Stimulated activated CD4-positive, alpha-beta T cell treated with anti-CD3 and anti-CD28 coated beads, Interleukin-2, amount 100 ng/mL, for 4 hours (primary cell): ENCODE measurements around the gene KCNN4.
A peak's percentile ranks its signal among the peaks of the same experiment; 100 is the strongest.
"Not testable (repeated sequence)": the region's sequence is repeated elsewhere in the genome, so short reads cannot be mapped to it uniquely, and the experiment has no call there.

Experiments used
- DNase-seq: peaks from one replicate; pipeline ENCODE4 v3.0.0-alpha.2; 2020; ENCODE audit warnings: low read depth

Gene KCNN4

DNA sequence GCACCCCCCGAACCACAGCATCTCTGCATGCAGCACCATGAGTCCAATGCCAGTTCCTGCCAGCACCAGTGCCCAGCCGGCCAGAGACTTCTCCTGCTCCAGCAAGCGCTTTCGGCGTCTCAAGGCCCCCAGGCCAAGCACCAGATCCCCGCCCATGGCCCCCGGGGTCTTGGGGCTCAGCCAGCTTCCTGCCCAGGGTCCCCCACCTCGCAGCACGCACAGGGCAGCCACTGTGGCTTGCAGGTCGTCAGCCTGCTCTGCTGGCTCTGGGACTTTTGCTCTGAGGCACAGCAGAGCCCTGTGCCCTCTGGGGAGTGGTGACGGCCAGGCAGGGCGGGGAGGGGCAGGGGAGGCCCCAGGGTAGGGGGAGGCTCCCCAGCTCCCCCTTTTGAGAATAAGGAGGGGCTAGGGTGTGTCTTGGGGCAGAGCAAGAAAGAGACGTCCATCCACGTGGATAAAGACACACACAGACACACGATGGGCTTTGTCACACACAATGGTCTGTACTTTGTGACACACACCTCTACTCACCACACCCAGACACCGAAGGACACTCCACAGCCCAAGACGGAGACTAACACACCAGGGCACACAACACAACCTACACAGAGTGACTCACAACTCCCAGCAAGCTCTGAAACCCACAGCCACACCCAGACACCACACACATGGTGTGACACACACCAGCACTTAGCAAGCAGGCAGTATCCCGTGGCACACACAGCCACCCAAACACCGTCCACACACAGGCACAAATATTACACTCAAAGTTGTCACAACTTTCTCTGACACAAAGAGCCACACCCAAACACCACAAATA is at the start of gene KCNN4:
Gene KCNN4 (minus strand): TSS at position 268 of the 820 bp plus-strand sequence. CDS start 112 bp downstream, at position 156.
- DNase-seq, result peak; percentile 65

DNA sequence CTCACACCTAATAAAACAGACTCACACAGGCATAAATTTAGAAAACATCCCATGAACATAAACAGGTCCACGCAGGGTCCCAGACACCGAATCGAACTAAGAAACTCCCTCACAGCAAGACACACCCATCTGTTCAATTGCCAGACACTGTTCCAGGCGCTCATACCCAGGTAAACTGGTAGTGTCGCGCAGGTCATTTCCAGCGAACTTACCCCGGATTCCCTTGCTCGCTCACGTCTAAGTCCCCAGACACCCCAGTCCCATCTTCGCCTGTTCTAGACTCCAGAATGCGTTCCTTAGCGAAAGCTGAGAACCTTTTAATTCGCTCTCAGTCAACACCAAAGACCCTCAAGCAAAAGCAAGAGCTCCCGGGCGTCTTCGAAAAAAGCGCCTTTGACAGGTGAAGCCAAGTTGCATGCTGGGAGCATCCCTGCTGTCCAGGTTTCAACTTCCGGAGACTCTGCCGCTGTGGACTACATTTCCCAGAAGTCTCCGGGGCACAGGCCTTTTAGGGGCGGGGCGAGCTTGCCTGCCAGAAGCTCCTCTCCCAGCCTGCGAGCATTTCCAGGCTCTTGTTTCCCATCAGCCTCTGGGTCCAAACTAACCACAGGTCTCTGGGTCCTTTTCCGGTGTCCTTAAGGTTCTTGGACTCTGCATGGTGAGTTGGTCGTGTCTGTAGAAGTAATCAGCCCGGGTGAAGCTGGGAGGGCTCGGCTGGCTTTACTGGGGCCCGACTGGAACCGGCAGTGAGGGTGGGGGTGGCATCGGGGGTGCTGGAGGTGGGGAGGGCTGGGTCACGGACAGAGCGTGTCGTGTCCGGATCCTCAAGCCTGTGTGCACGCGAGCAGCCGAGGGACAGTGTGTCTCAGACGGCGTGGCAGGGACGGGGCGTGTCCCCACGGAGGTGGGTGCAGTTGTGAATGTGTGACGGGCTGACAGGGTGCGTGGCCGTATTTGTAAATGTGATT is 46.3 kb upstream of the KCNN4 start, which contains the start of gene ZNF283:
Gene ZNF283 (plus strand): TSS at position 535 of the 968 bp plus-strand sequence. CDS start 6,184 bp downstream, outside the sequence.
- DNase-seq, result peak; percentile 81

DNA sequence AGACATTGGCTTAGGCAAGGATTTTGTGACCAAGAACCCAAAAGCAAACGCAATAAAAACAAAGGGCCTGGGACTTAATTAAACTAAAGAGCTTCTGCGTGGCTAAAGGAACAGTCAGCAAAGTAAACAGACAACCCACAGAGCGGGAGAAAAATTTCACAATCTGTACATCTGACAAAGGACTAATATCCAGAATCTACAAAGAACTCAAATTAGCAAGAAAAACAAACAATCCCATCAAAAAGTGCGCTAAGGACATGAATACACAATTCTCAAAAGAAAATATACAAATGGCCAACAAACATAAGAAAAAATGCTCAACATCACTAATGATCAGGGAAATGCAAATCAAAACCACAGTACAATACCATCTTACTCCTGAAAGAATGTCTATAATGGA is 43.8 kb upstream of the KCNN4 start:
- DNase-seq, result not testable (repeated sequence)

DNA sequence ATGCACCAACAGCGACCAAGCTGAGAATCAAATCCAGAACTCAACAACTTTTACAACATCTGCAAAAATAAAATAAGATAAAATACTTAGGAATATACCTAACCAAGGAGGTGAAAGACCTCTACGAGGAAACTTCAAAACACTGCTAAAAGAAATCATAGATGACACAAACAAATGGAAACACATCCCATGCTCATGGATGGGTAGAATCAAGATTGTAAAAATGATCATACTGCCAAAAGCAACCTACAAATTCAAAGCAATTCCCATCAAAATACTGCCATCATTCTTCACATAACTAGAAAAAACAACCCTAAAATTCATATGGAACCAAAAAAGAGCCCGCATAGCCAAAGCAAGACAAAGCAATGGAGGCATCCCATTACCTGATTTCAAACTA is 43.1 kb upstream of the KCNN4 start:
- not testable (repeated sequence) for DNase-seq

DNA sequence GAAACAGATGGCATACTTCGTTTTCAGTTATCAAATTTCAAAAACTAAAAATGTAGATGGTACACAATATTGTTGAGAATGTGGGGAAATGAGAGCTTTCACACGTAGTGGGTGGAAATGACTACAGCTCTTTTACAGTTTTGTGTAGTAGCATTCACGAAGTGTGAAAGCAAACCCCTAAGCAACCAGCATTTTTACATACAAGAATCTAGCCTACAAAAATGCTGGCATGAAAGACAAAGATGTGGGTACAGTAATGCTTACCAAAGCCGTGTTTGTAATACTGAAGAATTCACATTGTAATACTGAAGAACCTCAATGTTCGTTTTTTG is 40.1 kb upstream of the KCNN4 start:
- DNase-seq, result no peak

DNA sequence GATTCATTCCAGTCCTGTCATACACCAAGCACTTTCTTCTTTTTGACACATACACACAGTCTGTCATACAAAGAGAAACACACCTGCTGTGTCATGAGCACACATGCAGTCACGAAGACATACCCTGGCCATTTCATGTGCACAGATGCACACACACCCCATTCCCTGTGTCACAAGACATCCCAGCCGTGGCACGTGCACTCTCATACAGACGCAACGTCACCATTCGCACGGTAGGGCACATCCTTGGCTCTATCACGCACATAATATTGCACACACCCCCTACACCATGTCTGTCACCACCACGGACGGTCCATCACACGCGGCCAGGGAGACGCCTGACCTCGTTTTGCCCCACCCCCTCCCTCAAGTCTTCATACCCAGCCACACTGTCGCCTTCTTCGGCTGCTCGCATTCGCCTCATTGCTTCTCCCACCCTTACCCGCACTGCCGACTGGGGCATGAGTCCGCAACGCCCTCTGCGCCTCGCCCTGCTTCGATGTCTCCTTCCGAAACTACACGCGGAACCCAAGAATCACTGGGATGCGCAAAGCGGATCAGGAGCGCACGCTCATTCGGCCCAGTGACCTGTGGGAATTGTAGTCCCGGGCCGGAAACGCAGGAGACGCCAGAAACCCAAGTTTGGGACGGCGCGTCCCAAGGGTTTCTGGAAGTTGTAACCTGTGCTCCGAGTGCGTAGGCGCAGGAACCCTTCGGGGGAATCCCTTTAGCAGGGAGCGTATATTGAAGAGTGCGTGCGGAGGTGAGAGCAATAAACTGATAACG is 39.5 kb upstream of the KCNN4 start:
- peak; percentile 24 for DNase-seq

DNA sequence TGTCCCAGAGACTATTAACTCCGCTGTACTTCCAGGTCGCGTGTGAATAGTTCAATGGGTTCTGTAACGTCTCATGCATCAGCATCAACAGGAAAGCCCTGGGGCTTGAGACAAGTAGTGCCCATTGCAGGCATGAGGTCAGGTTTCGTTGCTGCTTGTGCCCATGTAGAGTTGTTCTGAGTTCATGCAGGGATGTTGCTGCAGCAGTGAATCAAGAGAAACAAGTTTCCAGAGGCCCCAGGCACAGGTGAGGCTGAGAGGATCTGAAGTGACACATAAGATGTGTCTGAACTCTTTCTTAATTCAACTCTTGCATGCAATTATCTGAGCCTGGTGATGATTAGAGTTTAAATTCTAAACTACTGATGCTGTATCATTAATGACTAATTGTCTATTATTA is 37.7 kb upstream of the KCNN4 start:
- no peak for DNase-seq

DNA sequence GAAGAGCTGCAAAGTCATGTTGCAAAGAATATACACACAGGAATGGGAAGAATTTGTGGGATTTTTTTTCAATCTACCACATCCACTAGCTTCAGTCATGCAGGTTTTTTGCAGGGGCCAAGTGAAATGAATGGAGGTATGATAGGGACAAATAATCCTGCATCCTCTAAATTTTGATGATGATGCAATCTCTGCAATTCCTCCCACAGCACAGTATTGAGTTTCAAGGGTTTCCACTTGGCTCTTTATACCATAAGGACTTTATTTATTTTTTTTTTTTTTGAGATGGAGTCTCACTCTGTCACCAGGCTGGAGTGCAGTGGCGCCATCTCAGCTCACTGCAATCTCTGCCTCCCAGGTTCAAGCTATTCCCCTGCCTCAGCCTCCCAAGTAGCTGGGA is 36.7 kb upstream of the KCNN4 start:
- DNase-seq, result not testable (repeated sequence)

DNA sequence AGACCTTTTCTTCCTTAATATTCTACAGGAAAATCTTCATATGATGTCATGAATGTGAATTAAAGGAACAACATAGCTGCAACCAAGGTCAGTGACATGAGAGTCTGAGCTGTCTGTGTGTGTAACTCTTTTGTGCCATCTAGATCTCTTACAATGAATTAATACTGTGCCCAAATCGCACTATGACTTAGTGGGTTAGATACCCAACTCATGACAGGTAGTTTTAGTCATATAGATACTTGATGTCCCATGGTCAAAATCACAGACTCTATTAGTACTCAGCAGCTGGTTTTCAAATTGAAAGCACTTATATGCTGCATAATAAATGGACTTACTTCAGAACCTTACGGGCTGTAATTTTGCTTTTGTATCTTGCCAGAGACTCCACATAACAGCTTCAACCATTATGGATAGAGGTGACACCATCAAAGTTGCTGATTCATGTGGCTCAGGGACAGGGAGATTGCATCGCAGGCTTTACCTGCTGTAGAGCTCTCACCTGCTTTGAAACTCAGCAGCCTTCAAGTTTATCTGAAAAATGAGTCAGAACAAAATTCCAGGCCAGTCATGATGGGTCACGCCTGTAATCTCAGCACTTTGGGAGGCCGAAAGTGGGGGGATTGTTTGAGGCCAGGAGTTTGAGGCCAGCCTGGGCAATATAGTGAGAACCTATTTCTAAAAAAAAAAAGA is 34.0 kb upstream of the KCNN4 start:
- DNase-seq, result no peak

DNA sequence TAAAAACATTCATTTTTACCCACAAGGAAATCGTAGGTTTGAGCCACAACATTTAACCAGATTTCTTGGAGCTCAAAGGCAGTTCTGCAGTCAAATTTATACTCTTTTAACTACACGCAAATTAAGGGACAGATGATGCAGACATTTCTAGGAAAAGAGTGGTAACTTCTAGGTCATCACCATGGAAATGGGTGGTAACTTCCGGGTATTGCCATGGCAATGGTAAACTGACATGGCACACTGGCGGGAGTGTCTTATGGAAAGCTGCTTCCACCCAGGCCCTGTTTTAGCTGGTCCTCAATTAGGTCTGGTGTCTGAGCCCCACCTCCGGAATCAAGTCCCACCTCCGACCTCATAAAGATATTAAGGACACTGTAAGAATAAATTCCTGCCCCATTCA is 31.9 kb upstream of the KCNN4 start:
- no peak for DNase-seq

DNA sequence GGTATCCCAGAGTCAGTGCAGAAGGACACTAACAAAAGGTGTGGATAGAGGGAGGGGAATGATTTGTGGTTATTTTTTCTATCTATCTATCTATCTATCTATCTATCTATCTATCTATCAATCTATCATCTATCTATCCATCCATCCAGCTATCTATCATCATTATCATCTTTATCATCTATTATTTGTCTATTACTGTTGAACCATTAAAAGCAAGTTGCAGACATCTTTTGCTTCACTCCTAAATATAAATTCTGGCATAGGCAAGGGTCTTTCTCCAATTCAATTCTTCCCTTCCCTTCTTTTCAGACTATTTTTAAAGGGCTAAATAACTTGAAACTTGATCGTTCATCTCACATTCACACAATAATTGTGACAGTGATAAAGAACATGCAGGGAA is 31.5 kb upstream of the KCNN4 start:
- DNase-seq, result no peak

DNA sequence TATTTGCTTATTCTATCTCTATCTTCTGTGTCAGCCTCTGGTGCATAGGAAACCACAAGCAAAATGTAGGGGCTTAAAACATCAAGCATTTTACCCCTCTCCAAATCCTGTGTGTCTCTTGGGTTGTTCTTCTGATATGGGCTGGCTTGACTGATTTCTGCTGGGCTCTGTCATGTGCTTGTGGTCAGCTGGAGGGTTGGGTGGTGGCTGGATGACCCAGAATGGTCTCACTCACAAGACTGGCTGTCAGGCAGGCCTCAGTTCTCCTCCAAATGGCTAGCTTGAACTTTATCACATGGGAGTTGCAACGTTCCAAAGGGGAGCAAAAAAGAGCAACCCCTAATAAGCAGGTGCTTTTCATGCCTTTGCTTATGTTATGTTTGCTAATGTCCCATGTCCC is 31.1 kb upstream of the KCNN4 start:
- DNase-seq, result no peak

DNA sequence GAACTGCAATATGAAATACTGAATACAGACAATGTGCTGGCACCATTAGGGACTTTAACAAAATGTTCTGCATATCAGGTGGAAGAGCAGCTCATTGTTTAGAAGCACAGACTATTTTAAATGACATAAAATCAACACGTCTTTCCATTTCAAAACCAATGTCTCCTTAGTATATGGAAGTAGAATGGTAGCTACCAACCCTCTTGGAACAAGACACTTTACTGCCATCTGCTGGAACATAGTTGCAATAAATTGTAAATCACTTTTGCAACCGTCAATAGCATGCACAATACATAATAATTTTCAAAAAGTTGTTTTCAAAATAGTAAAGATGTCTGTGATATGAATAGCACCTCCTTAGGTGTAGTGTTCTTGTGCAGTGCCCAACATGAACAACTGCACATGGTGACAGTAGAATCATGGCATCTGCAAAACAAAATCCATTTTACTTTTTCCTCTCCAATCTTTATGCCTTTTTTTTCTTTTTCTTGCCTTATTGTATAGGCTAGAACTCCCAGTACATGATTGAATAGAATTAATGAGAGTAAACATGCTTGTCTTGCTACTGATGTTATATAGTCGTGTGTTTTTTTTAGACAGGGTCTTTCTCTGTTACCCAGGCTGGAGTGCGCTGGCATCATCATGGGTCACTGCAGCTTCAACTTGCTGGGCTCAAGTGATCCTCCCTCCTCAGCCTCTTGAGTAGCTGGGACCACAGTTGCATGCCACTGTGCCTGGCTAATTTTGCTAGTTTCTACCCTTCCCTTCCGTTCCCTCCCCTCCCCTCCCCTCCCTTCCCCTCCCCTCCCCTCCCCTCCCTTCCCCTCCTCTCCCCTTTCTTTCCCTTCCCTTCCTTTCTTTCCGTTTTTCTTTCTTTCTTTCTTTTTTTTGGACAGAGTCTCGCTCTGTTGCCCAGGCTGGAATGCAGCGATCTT is 29.3 kb upstream of the KCNN4 start:
- no peak for DNase-seq

DNA sequence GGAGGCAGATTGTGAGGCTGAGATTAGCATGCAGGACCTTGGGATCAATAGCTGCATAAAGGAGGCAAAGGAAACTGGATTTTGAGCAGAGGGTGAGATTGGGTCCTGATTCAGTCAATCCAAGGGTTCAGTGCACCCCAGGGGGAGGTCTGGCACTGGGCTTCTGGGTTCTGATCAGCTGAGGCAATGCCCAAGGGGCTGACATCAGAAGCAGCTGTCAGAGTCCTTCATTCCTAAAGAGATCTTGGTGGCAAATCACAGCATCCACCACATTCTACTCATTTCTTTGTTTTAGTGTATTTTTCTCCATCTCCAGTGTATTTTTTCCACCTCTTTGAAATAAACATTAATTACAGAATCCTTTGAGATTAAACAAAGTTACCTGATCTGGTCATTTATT is 26.9 kb upstream of the KCNN4 start:
- DNase-seq, result no peak

DNA sequence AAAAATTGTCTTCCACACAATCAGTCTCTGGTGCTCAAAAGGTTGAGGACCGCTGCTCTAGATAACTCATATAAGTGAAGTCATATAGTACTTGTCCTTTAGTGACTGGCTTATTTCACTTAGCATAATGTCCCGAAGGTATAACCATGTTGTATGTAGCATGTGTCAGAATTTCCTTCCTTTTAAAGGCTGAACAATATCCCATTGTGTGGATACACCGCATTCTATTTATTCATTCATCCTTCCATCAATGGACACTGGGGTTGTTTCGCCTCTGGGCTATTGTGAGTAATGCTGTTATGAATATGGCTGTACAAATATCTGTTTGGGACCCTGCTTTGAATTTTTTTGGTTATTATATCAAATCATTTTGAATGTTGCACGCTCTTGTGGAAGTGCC is 26.1 kb upstream of the KCNN4 start:
- DNase-seq, result no peak

DNA sequence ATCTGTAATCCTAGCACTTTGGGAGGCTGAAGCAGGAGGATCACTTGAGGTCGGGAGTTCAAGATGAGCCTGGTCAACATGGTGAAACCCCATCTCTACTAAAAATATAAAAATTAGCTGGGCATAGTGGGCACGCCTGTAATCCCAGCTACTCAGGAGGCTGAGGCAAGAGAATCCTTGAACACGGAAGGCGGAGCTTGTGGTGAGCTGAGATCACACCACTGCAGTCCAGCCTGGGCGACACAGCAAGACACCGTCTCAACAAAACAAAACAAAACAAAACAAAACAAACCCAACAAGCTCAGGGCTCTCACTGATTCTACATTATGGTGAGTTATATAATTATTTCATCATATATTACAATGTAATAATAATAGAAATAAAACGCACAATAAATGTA is 25.6 kb upstream of the KCNN4 start:
- not testable (repeated sequence) for DNase-seq

DNA sequence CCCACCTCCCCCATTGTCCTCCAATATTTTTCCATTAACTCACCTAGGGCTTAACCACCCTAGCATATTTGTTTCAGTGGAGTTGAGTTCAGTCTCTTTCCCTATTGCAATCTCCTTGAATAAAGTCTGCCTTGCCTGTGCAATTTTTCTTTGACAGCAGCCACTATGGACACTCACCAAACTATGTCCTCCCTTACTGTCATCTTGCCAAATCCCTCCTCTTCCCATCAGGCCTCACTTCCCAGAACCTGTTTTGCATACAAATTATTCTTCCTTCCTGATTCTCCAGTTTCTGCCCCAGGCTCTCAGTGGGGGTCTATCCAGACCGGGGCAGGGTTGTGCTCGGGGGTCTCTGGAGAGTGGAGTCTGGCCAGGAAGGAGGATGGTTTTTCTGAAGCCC is 23.7 kb upstream of the KCNN4 start:
- DNase-seq, result no peak

DNA sequence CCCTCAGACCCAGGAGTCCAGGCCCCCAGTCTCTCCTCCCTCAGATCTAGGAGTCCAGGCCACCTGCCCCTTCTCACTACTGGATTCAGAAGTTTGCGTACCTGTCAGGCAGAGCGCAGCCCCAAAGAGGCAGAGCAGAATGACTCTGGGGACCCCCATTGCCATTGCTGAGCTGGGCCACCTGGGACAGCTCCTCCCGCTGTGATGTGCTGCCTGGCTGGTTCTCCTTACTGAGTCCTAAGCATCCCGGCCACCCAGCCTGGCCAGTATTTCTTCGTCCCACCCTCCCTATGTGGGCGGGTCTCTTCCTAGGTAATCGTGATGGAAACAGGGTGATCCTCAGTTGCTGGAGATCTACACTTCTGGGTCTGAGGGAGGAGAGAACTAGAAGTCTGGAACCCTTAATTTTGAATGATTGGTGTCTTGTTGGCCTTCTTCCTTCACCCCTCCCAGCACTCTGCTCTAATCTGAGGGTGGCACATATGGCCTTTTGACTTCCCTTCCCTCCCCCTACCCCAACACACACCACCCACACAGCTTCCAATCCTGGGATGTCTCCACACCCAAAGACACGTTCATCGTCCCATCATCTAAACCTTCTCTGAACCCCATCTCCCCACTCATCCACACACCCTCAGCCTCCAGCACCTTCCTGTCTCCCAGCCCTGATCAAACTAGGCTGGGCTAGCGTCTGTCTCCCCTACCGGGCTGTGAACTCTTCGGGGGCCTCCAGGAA is 21.6 kb upstream of the KCNN4 start, which contains the start of gene LYPD5:
Gene LYPD5 (minus strand): TSS at position 232 of the 736 bp plus-strand sequence. CDS start 67 bp downstream, at position 165.
- DNase-seq, result no peak

DNA sequence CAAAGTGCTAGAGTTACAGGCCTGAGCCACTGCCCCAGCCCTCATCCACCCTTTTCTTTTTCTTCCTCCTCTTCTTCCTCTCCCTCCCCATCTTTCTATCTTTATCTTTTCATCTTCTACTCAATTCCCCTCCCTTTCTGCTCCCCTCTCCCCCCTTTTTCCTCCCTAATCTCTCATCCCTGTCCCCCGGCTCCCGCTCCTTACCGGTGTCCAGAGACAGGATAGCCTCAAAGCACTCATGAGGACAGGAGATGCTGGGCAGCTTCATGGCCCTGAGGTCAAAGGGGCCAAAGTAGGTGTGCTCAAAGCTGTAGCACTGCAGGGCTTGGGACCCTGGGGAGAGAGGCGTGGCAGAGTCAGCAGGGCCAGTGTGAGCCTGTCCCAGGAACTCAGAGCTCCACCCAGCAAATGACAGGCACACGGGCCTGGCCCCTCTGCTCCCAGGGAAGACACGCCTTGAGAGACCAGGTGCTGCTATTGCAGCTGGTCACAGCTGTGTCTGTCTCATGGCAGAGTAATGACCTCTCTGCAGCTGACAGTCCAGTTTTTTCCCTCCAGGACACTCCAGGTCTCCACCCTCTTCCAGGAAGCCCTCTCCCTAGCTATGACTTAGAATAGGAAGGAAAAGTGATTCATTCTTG is 18.8 kb upstream of the KCNN4 start:
- DNase-seq, result no peak
